AG10803 (cell line): ENCODE data around the gene EXOC7.

Source experiments
- DNase-seq: peaks from one replicate; pipeline ENCODE4 v3.0.0; 2010; ENCODE audit warnings: low read depth
- H3K4me3 ChIP-seq: 2 replicates; pipeline ENCODE4 v1.5.1; 2011; ENCODE audit warnings: mild to moderate bottlenecking, low read length, control low read depth
- TF ChIP-seq, protein P1 (sequence below): conservative IDR thresholded peaks from 2 replicates; pipeline ENCODE4 v1.5.1; 2011; ENCODE audit warnings: mild to moderate bottlenecking, low read length, control low read depth, inconsistent platforms

EXOC7 gene

GRCh38 chr17:76123749-76124581, 20.4 kb upstream of the EXOC7 start:
- DNase-seq: no peak
- H3K4me3 ChIP-seq: no peak overlapping the region
- TF ChIP-seq, protein P1, sequence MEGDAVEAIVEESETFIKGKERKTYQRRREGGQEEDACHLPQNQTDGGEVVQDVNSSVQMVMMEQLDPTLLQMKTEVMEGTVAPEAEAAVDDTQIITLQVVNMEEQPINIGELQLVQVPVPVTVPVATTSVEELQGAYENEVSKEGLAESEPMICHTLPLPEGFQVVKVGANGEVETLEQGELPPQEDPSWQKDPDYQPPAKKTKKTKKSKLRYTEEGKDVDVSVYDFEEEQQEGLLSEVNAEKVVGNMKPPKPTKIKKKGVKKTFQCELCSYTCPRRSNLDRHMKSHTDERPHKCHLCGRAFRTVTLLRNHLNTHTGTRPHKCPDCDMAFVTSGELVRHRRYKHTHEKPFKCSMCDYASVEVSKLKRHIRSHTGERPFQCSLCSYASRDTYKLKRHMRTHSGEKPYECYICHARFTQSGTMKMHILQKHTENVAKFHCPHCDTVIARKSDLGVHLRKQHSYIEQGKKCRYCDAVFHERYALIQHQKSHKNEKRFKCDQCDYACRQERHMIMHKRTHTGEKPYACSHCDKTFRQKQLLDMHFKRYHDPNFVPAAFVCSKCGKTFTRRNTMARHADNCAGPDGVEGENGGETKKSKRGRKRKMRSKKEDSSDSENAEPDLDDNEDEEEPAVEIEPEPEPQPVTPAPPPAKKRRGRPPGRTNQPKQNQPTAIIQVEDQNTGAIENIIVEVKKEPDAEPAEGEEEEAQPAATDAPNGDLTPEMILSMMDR: no peak

DNA sequence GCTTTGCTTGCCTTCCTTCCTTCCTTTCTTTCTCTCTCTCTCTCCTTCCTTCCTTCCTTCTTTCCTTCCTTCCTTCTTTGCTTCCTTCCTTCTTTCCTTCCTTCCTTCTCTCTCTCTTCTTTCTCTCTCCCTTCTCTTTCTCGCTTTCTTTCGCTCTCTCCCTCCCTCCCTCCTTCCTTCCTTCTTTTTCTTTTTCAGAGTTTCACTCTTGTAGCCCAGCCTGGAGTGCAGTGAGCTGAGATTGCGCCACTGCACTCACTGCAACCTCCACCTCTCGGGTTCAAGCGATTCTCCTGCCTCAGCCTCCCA, 19.6 kb upstream of the EXOC7 start:
- H3K4me3 ChIP-seq: no peak overlapping the region
- TF ChIP-seq, protein P1: no peak
- DNase-seq: no peak

GRCh38 chr17:76122431-76123190, 19.0 kb upstream of the EXOC7 start:
- no peak overlapping the region for H3K4me3 ChIP-seq
- TF ChIP-seq, protein P1: no peak
- no peak for DNase-seq

GRCh38 chr17:76121932-76122430, 18.4 kb upstream of the EXOC7 start:
- DNase-seq: peak; percentile 9
- peak overlapping the region; percentile 38 for H3K4me3 ChIP-seq

GRCh38 chr17:76120658-76121008, 17.0 kb upstream of the EXOC7 start:
- no peak for DNase-seq
- TF ChIP-seq, protein P1: no peak; the same call in 1 of the 2 replicates
- H3K4me3 ChIP-seq: no peak overlapping the region

More at GRCh38 chr17:76121932-76122430, 18.4 kb upstream of the EXOC7 start:
- TF ChIP-seq, protein P1: no peak

DNA sequence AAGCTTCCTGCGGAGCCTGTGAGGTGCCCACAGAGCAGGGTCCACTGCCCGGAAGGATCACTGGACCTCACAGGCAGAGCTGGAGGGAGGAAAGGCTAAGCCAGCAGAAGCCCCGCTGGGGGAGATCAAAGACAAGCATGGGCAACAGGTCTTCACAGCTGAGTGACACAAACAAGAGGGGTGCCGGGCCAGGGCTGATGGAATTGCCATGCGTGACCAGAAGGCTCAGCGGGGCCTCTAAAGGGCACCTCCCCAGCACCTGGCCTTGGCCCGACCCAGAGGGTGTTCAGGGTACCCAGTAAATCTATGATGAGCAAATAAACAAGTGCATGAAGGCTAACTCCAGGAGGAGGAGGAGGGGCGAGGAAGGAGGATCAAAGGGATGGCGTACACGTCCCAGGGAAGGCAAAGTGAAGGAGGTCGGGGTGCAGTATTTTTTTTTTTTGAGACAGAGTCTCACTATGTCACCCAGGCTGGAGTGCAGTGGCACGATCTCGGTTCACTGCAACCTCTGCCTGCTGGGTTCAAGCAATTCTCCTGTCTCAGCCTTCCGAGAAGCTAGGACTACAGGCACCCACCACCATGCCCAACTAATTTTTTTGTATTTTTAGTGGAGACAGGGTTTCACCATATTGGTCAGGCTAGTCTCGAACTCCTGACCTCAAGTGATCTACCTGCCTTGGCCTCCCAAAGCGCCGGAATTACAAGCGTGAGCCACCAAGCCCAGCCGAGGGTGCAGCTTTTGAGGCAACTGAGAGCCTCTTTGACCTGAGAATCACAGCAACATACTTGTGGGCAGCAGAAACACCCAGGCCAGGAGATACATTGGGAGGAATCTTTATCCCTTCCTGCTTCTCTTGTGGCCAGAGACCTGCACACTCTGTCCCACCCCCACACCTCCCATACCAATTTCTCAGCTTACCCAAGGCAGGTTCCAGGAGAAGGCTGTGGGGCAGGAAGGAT, 16.1 kb upstream of the EXOC7 start:
- TF ChIP-seq, protein P1: no peak
- H3K4me3 ChIP-seq: no peak overlapping the region
- DNase-seq: no peak
